IMR-90 (cell line): ENCODE measurements around the gene FAM20A. TPM values are rescaled to one million over a fixed set of nuclear protein-coding genes. Genes with fewer than 3 reads are reported as not detected.

Experiments used
- ATAC-seq: fragments of 200-7000 bp; cut with Tn5 transposase; 2 replicates; pipeline ENCODE4 v1.9.1; 2020; ENCODE audit warnings: low read depth, mild to moderate bottlenecking, moderate library complexity
- BruUV-seq: library from RNA; stranded (reverse); fragments of 400-500 nt; replicated peaks from 2 replicates; lab custom pipeline; 2021; lab: Mats Ljungman, UMichigan
- CTCF ChIA-PET: fragments of 300-600 bp; formaldehyde crosslinking; extraction: SDS; loops from one replicate; lab custom pipeline; 2021; ENCODE audit warnings: antibody characterized with exemption; lab: Yijun Ruan, JAX
- POLR2A ChIA-PET: fragments of 300-600 bp; sonication (Branson Sonifier 250); formaldehyde crosslinking; loops from one replicate; lab custom pipeline; 2022; ENCODE audit warnings: antibody characterized with exemption; ENCODE audit not compliant: unreplicated experiment; lab: Charles Lee
- DNase-seq: peaks from one replicate; pipeline ENCODE4 v3.0.0; 2013
- H2AFZ ChIP-seq: replicated peaks from 2 replicates; pipeline ENCODE3; 2013; ENCODE audit warnings: low read length, mild to moderate bottlenecking; ENCODE audit not compliant: poor library complexity
- H2AK5ac ChIP-seq: 2 replicates; pipeline ENCODE4 v1.6.1; 2013; ENCODE audit warnings: low read depth, low read length, inconsistent platforms
- H2AK9ac ChIP-seq: replicated peaks from 2 replicates; pipeline ENCODE3; 2013; ENCODE audit warnings: mild to moderate bottlenecking, low read depth, low read length, moderate library complexity; ENCODE audit not compliant: poor library complexity
- H2BK120ac ChIP-seq: 2 replicates; pipeline ENCODE4 v1.6.1; 2013; ENCODE audit warnings: low read depth, low read length, inconsistent platforms
- H2BK15ac ChIP-seq: 3 replicates; pipeline ENCODE4 v1.6.1; 2013; ENCODE audit warnings: low read depth, low read length, inconsistent platforms
- H2BK20ac ChIP-seq: 2 replicates; pipeline ENCODE4 v1.6.1; 2013; ENCODE audit warnings: low read depth, mild to moderate bottlenecking, inconsistent platforms, low read length, moderate library complexity
- H2BK5ac ChIP-seq: 2 replicates; pipeline ENCODE4 v1.6.1; 2013; ENCODE audit warnings: mild to moderate bottlenecking, low read depth, low read length, inconsistent platforms; ENCODE audit not compliant: poor library complexity, severe bottlenecking
- H3K14ac ChIP-seq: replicated peaks from 2 replicates; pipeline ENCODE4 v1.6.1; 2013; ENCODE audit warnings: low read depth, low read length, inconsistent platforms
- H3K18ac ChIP-seq: 2 replicates; pipeline ENCODE4 v1.6.1; 2013; ENCODE audit warnings: low read depth, low read length, control low read depth
- H3K23ac ChIP-seq: 2 replicates; pipeline ENCODE4 v1.6.1; 2013; ENCODE audit warnings: low read depth, low read length, inconsistent platforms
- H3K27ac ChIP-seq: 2 replicates; pipeline ENCODE4 v1.5.1; 2013; ENCODE audit warnings: mild to moderate bottlenecking, control low read depth, low read length; ENCODE audit not compliant: insufficient read depth
- H3K27me3 ChIP-seq: 2 replicates; pipeline ENCODE4 v1.6.1; 2013; ENCODE audit warnings: low read length; ENCODE audit not compliant: control insufficient read depth, insufficient read depth
- H3K36me3 ChIP-seq: 2 replicates; pipeline ENCODE4 v1.6.1; 2013; ENCODE audit warnings: low read length, mixed read lengths; ENCODE audit not compliant: control insufficient read depth, insufficient read depth
- H3K4ac ChIP-seq: 2 replicates; pipeline ENCODE4 v1.6.1; 2013; ENCODE audit warnings: low read depth, low read length, inconsistent platforms
- H3K4me1 ChIP-seq: 2 replicates; pipeline ENCODE4 v1.6.1; 2013; ENCODE audit warnings: low read length, mixed read lengths; ENCODE audit not compliant: control insufficient read depth, insufficient read depth
- H3K4me2 ChIP-seq: 2 replicates; pipeline ENCODE4 v1.6.1; 2013; ENCODE audit warnings: low read depth, mild to moderate bottlenecking, control low read depth, low read length, moderate library complexity
- H3K4me3 ChIP-seq: 2 replicates; pipeline ENCODE4 v1.5.1; 2013; ENCODE audit warnings: low read depth, mild to moderate bottlenecking, control low read depth, low read length, moderate library complexity; ENCODE audit not compliant: insufficient read depth
- H3K56ac ChIP-seq: 2 replicates; pipeline ENCODE4 v1.6.1; 2013; ENCODE audit warnings: low read length, inconsistent platforms; ENCODE audit not compliant: insufficient read depth; ENCODE audit errors: extremely low read depth
- H3K79me1 ChIP-seq, 2 experiments: 2 replicates each; pipeline ENCODE4 v1.6.1; 2013; ENCODE audit warnings: low read length in 2 of 2, inconsistent platforms in 1 of 2, low read depth in 1 of 2
- H3K9ac ChIP-seq: 2 replicates; pipeline ENCODE4 v1.6.1; 2013; ENCODE audit warnings: low read depth, low read length, control low read depth
- H3K9me1 ChIP-seq: 2 replicates; pipeline ENCODE4 v1.6.1; 2013; ENCODE audit warnings: low read length, inconsistent platforms; ENCODE audit not compliant: insufficient read depth
- H3K9me3 ChIP-seq: 2 replicates; pipeline ENCODE4 v1.6.1; 2013; ENCODE audit warnings: low read length; ENCODE audit not compliant: control insufficient read depth, insufficient read depth
- H4K20me1 ChIP-seq: 2 replicates; pipeline ENCODE4 v1.6.1; 2013; ENCODE audit warnings: low read length, inconsistent platforms; ENCODE audit not compliant: insufficient read depth
- H4K5ac ChIP-seq: 2 replicates; pipeline ENCODE4 v1.6.1; 2013; ENCODE audit warnings: mild to moderate bottlenecking, low read depth, low read length, control low read depth
- H4K8ac ChIP-seq, 2 experiments: 2 replicates each; pipeline ENCODE4 v1.6.1; 2013; ENCODE audit warnings: low read depth in 2 of 2, low read length in 2 of 2, control low read depth in 1 of 2, inconsistent platforms in 1 of 2
- H4K91ac ChIP-seq: 2 replicates; pipeline ENCODE4 v1.6.1; 2013; ENCODE audit warnings: low read depth, low read length, inconsistent platforms; ENCODE audit not compliant: insufficient read depth
- BHLHE40 ChIP-seq: fragments of 150-350 bp; IDR thresholded peaks from 2 replicates; pipeline ENCODE4 v1.6.1; 2016; ENCODE audit warnings: mild to moderate bottlenecking, low read depth, low read length
- CEBPB ChIP-seq: IDR thresholded peaks from 2 replicates; pipeline ENCODE4 v1.6.1; 2012; ENCODE audit warnings: low read depth, low read length, improper control_type of control experiment
- CHD1 ChIP-seq: IDR thresholded peaks from 2 replicates; pipeline ENCODE4 v1.6.1; 2012; ENCODE audit warnings: low read depth, low read length, improper control_type of control experiment
- CTCF ChIP-seq: conservative IDR thresholded peaks from 2 replicates; pipeline ENCODE4 v1.5.1; 2012; ENCODE audit warnings: mild to moderate bottlenecking, low read depth, low read length, improper control_type of control experiment
- ELK1 ChIP-seq: fragments of 150-350 bp; IDR thresholded peaks from 2 replicates; pipeline ENCODE4 v1.6.1; 2016; ENCODE audit warnings: low read depth, mild to moderate bottlenecking, low read length, moderate library complexity, borderline replicate concordance
- NFE2L2 ChIP-seq: fragments of 150-350 bp; IDR thresholded peaks from 2 replicates; pipeline ENCODE4 v1.6.1; 2016; ENCODE audit warnings: low read depth, mild to moderate bottlenecking, low read length
- POLR2A ChIP-seq: IDR thresholded peaks from 2 replicates; pipeline ENCODE4 v1.6.1; 2012; ENCODE audit warnings: mild to moderate bottlenecking, low read depth, low read length
- RAD21 ChIP-seq: IDR thresholded peaks from 2 replicates; pipeline ENCODE4 v1.6.1; 2012; ENCODE audit warnings: low read length, improper control_type of control experiment
- RCOR1 ChIP-seq: IDR thresholded peaks from 2 replicates; pipeline ENCODE4 v1.6.1; 2012; ENCODE audit warnings: mild to moderate bottlenecking, low read length, improper control_type of control experiment; ENCODE audit not compliant: insufficient replicate concordance
- SMC3 ChIP-seq: fragments of 150-350 bp; IDR thresholded peaks from 2 replicates; pipeline ENCODE4 v1.6.1; 2016; ENCODE audit warnings: low read depth, mild to moderate bottlenecking, antibody characterized with exemption, low read length, moderate library complexity
- USF2 ChIP-seq: fragments of 150-350 bp; IDR thresholded peaks from 2 replicates; pipeline ENCODE4 v1.6.1; 2017; ENCODE audit warnings: mild to moderate bottlenecking, antibody characterized with exemption, low read length, low read depth
- dilution Hi-C: fragments of 300-500 bp; cut with HindIII; formaldehyde crosslinking; loops from one replicate; pipeline ENCODE4 v1.14.3; 2018; ENCODE audit warnings: low sequenced_read_pairs; ENCODE audit not compliant: unreplicated experiment
- in situ Hi-C: fragments of 300-500 bp; cut with MboI; formaldehyde crosslinking; loops from 3 replicates; pipeline ENCODE4 v1.14.3; 2019; ENCODE audit warnings: low sequenced_read_pairs, inconsistent platforms, mixed read lengths
- intact Hi-C: fragments of 100-400 bp; cut with micrococcal nuclease; formaldehyde crosslinking; loops from 2 replicates; pipeline ENCODE4 v1.10.0; 2022
- polyA plus RNA-seq, 3 experiments: library from polyadenylated mRNA; depleted of rRNA; stranded (reverse); fragments of >200 nt; gene quantifications; 2 replicates each; pipeline ENCODE4 v1.2.3, GENCODE V29; 2012; ENCODE audit warnings: low replicate concordance in 1 of 3
- total RNA-seq: library from RNA; depleted of rRNA; stranded (reverse); fragments of >200 nt; gene quantifications from 2 replicates; pipeline ENCODE4 v1.2.3, GENCODE V29; 2012

Gene FAM20A
- total and polyA plus RNA-seq, 2 of the 4 experiments (the other 2 are of a cell fraction), result not detected

GRCh38 chr17:68522266-68522665 lies 78.9 kb downstream of the FAM20A start:
- ATAC-seq, result no peak
- POLR2A ChIA-PET, result no interaction called here
- in situ Hi-C loops, result no loop called here

More at GRCh38 chr17:68522266-68522665, 78.9 kb downstream of the FAM20A start:
- Histone ChIP-seq H3K79me1 (peaks cover 24 to 51% of the 10 kb centered on the region in 2 experiments), H3K23ac (no peak overlapping the region), H3K9me3 (no peaks in the 10 kb centered on the region), H3K56ac (no peak overlapping the region), H4K20me1 (peaks cover 29% of the 10 kb centered on the region), H3K36me3 (peaks cover 48% of the 10 kb centered on the region), H2BK20ac (no peak overlapping the region), H4K91ac (no peak overlapping the region), H2BK5ac (no peak overlapping the region), H2BK15ac (no peak overlapping the region), H3K18ac (no peak overlapping the region), H3K27me3 (no peaks in the 10 kb centered on the region), H3K27ac (no peak overlapping the region), H2AFZ (no peak overlapping the region), H3K9ac (no peak overlapping the region), H2BK120ac (no peak overlapping the region), H3K4me1 (no peaks in the 10 kb centered on the region), H3K14ac (no peak overlapping the region), H3K9me1 (peaks cover 3% of the 10 kb centered on the region), H3K4ac (no peak overlapping the region), H3K4me3 (no peak overlapping the region), H4K5ac (no peak overlapping the region), H4K8ac (no peak overlapping the region), H2AK5ac (no peak overlapping the region), H2AK9ac (no peak overlapping the region), H3K4me2 (no peak overlapping the region)
- BruUV-seq, result no TSS peak
- dilution Hi-C loops, result no loop called here
- intact Hi-C loops, result no loop called here
- no peak for TF ChIP-seq CTCF
- no peak for TF ChIP-seq USF2
- no peak for TF ChIP-seq RCOR1
- TF ChIP-seq BHLHE40, result no peak
- TF ChIP-seq ELK1, result no peak
- no peak for TF ChIP-seq SMC3
- no peak for TF ChIP-seq POLR2A
- TF ChIP-seq NFE2L2, result no peak
- TF ChIP-seq RAD21, result no peak
- TF ChIP-seq CHD1, result no peak
- no peak for TF ChIP-seq CEBPB
- DNase-seq, result no peak
- CTCF ChIA-PET, result no interaction called here
